NCI-H1930 (cell line): Measurements from ENCODE around the gene SFRP5.
A peak's percentile ranks its signal among the peaks of the same experiment; 100 is the strongest.

Source experiments
- DNase-seq, 2 experiments: peaks; one replicate each; lab custom pipeline; 2025; lab: John Stamatoyannopoulos, UW

The SFRP5 gene, protein sequence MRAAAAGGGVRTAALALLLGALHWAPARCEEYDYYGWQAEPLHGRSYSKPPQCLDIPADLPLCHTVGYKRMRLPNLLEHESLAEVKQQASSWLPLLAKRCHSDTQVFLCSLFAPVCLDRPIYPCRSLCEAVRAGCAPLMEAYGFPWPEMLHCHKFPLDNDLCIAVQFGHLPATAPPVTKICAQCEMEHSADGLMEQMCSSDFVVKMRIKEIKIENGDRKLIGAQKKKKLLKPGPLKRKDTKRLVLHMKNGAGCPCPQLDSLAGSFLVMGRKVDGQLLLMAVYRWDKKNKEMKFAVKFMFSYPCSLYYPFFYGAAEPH

DNA sequence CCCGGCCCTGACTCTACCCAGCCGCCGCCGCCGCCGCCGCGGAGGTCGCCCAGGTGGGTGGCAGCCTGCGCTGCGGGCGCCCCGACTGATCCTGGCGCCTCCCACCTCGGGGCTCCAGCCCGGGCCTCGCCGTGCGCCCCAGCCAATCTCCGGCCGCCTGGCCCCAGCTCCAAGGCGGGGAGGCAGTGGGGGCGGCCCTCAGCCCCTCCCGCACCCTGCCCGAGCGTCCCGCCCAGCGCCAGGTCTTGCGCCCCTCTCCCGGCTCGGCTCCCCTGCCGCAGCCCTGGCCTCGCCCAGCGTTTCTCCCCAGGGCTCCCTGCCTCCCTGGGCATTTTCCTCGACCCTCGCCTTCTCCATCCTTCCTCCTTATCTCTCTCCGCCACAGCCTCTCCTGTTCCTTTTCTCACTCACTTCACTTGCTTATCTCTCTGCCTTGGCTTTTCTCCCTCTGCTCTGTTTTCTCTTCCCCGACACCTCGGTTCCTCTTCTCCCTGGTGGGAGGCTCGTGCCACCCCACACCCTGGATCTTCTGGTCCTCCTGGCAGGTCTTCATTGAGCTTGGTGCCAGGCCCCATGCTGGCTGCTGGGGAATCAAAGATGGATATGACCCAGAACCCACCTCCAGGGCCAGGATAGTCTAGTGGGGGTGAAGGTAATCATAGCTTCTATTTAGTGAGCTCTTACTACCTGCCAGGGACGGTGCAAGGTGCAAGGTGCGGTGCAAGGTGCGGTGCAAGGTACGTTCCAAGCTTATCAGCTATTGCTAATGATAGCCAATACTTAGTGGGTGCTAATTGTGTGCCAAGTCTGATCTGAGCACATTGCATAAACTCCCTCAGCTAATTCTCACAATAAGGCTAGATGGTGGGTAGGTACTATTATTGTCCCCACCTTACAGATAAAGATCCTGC, at the start of gene SFRP5:
TSS of gene SFRP5 (minus strand) at position 87 of the 911 bp plus-strand sequence. CDS start 166 bp downstream, outside the sequence.
- peak in 1 of 2 experiments; percentile 42 for DNase-seq

DNA sequence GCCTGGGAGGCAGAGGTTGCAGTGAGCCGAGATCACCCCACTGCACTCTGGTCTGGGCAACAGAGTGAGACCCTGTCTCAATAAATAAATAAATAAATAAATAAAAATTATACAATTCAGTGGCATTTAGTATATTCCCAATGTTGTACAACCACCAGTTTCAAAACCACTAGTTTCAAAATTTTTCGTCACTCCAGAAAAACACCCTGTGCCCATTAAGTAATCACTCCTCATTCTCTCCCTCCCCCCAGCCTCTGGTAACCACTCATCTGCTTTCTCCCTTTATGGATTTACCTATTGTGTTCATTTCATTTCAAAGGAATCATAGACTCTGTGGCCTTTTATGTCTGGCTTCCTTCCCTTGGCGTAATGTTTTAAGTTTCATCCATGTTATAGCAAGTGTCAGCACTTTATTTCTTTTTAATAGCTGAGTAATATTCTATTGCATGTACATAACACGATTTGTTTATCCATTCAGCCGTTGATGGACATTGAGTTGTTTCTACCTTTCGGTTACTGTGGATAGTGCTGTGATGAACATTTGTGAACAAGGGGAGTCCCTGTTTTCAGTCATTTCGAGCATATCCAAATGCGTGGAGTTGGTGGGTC, 48.4 kb upstream of the SFRP5 start:
- no peak for DNase-seq

DNA sequence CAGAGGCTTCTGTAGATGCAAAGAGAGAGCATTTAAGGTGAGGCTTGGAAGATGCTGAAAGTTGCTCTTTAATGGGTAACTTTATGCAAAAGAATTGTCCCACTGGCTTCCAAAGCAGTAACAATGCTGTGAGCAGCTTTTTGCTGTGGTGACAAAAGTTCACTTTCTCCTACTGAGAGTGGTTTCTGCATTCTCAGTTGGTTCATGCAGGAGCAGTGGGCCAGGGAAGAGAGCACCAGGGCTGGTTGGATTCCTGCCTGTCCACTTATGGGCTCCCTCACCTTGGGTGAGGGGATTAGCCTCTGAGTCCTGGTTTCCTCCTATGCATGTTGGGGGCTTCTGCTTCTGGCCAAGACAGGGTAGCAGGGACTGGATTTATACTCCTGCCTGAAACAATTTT, 46.8 kb upstream of the SFRP5 start:
- no peak for DNase-seq

- DNase-seq = no peak
These were observed 44.8 kb upstream of the SFRP5 start for GRCh38 chr10:97816609-97817008.

- DNase-seq = no peak
These were observed 43.2 kb upstream of the SFRP5 start for GRCh38 chr10:97814996-97815395.

- DNase-seq = no peak
These were observed 41.5 kb upstream of the SFRP5 start for GRCh38 chr10:97813311-97813710.

DNA sequence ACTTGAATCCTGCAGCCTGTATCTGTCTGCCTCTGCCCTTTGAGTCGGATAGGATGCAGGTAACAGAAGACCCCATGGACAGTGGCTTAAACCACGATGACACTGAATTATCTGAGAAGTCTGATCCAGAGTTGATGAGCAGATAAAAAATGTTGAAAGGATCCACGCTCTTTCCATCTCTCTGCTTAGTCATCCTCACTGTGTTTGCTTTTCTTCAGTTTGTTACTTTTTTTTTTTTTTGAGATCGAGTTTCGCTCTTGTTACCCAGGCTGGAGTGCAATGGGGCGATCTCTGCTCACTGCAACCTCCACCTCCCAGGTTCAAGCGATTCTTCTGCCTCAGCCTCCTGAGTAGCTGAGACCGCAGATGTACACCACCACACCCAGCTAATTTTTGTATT, 40.9 kb upstream of the SFRP5 start:
- DNase-seq = no peak

DNA sequence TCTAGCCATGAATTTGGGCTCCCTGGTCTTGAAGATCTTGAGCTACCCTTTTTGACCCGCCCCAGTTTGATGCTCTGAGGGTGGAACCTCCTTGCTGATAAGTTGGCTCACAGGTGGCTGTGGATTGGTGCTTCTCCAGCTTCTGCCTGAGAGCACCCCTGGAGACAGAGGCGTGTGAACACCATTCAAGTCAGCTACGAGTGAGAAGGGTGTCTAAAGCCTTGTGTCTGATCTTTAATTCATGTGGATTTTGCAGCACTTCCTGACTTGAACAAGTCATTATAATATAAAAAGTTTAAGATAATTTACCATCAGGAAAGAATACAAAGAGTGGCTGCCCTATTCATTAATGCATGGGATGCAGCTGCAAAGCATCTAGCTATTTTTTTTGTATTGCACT, 40.2 kb upstream of the SFRP5 start:
- no peak for DNase-seq

- no peak for DNase-seq
These were observed 38.6 kb upstream of the SFRP5 start for GRCh38 chr10:97810446-97810845.

DNA sequence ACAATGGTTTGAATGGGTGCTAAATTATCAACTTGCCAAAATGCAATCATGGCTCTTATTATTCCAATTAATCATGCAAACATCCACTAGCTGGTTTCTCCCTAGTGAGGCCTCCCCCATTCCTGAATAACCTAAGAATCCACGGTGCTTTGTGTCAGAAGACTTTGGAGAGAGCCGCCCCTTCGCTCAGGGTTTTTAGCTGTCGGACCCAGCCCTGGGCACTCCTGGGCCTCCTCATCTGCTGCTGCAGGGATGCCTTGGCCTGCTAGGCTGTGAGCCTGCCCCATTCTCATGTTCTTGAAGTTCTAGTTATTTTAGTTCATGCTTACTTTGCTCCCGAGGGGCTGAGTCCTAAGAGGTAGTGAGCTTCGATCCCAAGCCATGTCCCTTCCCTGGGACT, 34.1 kb upstream of the SFRP5 start:
- DNase-seq = no peak

DNA sequence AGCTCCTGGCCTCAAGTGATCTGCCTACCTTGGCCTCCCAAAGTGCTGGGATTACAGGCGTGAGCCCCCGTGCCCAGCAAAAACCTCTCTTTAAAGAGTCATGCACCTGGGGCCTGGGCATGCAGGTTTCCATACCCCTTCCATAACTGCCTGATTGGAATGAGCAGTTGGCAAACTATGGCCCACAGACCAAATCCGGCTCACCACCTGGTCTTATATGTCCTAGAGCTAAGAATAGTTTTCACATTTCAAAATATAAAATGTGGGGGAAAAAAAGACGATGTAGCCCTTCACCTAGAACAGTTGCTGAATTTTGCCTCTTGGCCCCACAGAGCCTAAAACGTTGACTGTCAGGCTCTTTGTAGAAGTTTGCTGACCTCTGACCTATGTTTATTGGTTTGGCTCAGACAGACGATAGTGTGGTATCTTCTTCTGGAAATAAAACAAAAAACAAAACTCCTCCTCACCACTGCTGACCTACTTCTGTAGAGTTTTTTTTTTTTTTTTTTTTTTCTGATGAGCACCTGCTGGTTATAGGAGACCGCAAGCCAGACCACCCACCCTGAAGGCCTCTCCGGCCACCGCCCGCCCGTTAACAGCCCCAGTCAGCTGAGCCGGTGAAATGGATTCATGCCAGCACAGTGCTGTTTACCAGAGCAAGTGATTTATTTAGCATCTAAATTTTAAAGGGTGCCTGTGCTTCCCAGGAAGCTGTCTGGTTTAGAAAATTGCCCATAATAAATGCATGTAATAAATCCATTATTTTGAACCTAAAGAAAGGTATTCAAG, 33.5 kb upstream of the SFRP5 start:
- DNase-seq = no peak

DNA sequence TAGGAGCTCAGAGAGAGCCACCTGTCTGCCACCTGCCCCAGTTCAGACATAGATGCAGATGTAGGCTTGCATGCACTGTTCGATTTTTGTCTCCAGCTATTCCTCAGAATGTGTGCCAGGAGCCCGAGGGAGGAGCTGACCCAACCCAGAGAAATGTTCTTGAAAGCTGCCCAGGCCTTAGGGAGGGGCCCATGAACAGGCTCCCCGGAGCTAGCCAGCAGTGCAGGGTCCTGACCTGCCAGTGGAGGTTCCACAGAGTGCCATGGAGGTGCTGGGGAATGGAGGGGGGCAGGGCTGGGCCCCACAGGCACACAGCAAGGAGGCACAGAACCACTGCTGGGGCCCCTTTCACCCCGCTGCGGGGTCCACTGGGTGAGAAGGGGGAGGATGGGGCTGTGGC, 29.6 kb upstream of the SFRP5 start:
- DNase-seq = no peak

- DNase-seq = no peak
These were observed 28.7 kb upstream of the SFRP5 start for GRCh38 chr10:97800474-97800873.

GRCh38 chr10:97798958-97799610, 27.3 kb upstream of the SFRP5 start:
- DNase-seq = no peak

GRCh38 chr10:97796651-97797050, 24.9 kb upstream of the SFRP5 start:
- no peak for DNase-seq

- no peak for DNase-seq
These were observed 24.1 kb upstream of the SFRP5 start for GRCh38 chr10:97795886-97796285.

GRCh38 chr10:97791824-97792721, 20.3 kb upstream of the SFRP5 start:
- peak; percentile 24 to 52 for DNase-seq

- no peak for DNase-seq
These were observed 18.1 kb upstream of the SFRP5 start for GRCh38 chr10:97789770-97790397.

DNA sequence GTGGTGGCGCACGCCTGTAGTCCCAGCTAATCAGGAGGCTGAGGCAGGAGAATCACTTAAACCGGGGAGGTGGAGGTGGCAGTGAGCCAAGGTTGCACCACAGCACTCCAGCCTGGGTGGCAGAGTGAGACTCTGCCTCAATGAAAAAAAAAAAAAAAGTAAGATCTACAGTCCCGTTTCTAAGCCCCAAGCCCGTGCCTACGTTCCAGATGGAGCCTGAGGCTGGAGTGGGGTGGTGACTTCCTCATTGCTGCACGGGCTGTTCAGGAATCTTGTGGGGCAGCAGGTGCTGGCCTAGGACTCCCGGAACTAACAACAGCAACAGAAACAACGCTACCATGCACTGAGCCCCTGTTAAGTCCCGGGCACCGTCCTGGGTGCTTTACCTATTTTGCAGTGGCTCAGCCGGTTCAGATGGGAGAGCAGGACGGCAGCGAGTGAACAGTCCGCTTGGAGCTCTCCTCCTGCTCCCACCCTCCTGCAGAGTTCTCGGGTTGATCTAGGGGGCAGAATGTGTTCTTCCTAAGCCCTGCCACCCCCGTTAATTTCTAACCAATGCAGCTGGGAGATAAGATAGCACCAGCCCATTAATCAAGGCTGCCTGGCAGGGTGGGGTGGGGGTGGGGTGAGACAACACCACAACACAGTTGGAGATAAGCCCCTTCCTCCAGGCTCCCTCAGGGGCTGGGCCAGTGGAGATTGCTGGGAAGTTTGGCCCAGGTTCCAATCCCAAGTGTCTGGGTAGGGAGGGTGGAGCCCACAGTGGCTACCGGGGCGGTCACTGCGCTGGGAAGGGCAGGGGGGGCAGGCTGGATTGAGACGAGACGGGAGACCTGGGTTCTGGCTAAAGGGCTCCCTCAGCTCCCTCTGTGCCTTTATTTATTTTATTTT, 17.0 kb upstream of the SFRP5 start:
- DNase-seq = no peak
